Endometrial microvascular endothelial cells (primary cell): ENCODE measurements around the gene STOML3. TPM values are rescaled to one million over a fixed set of nuclear protein-coding genes. Genes with fewer than 3 reads are reported as not detected.

Experiments used
- in situ Hi-C: cut with HindIII; loops from 2 replicates; pipeline ENCODE4 v1.10.0; 2017; ENCODE audit warnings: low sequenced_read_pairs, low pct_unique_long_range_greater_than_20kb; ENCODE audit errors: inconsistent ontology term
- total RNA-seq: library from RNA; depleted of rRNA; stranded (reverse); fragments of >200 nt; gene quantifications from one replicate; pipeline ENCODE4 v1.2.3, GENCODE V29; 2015; ENCODE audit errors: inconsistent ontology term

Gene STOML3, protein sequence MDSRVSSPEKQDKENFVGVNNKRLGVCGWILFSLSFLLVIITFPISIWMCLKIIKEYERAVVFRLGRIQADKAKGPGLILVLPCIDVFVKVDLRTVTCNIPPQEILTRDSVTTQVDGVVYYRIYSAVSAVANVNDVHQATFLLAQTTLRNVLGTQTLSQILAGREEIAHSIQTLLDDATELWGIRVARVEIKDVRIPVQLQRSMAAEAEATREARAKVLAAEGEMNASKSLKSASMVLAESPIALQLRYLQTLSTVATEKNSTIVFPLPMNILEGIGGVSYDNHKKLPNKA
- total RNA-seq = not detected

DNA sequence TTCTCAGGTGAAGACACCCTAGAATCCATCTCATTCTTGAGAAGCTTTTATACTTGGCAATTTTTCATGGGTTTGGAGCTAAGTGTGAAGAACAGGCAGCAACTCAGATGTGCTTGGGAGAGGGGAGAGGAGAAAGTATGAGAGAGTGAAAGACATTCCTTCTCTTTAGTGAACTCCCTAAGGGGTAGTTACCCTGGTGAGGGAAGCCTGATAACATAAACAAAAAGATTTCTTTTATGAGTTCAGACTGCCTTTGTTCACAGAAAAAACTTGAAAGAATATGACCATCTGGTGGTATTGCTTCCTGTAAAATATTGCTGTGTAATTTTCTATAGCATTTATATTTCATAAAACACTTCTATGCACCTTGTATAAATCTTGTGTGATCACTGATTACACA is at the start of gene STOML3:
Gene STOML3 (minus strand): TSS at position 139 of the 400 bp plus-strand sequence. CDS start 110 bp downstream, at position 29.
- in situ Hi-C loops = no loop called here

DNA sequence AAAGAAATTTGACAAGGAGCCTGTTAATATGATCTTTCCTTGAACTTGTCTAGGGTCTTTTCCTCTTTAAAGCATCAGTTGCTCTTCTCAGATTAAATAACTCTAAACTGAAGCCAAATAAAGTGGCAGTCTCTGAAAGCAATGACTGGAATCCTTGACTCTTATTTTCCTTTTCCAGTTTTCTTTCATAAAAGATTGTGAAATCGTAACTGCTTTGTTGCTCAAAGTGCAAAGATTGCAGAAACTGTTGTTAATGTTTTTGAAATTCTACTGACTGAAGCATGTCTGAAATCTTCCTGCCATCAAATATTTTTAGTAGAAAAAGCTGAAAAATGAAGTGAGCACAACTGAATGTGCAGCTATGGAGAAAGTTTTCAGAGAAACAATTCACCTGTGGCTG is 49.6 kb upstream of the STOML3 start:
- in situ Hi-C loops = no loop called here

DNA sequence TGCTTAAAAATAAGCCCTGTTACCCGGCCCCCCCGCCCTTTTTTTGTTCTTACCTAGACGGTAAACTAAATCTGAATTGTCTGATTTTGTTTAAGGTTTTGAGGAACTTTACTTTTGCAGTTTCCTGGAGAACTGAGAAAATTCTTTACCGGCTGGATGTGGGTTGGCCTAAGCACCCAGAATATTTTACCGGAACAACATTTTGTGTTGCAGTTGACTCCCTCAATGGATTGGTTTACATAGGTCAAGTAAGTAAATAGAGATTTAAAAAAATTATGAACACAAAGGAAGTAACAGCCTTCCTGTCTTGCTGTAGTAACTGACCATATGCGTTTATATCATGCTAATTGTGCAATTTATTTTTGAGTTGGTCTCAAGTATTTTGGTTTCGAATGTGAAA is 48.4 kb upstream of the STOML3 start:
- in situ Hi-C loops = no loop called here

DNA sequence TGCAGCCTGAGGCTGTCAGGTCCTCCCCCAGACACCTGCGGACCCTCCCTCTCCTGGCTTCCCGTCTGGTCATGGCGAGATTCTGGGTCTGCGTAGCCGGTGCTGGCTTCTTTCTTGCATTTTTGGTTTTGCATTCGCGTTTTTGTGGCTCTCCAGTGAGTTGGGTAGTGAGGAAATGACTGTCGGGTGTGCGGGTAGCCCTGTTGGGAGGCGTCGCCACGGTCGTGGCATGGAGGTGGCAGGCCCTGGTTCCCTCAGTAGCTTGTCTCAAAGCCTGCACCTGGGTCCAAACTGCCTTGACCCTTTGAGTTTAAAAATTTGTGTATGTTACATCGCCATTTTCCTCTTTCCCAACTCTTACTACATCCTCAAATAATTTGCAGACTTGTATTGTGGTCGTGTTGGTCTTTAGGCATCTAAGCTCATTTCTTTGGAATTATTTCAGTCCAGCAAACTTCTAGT is 48.0 kb upstream of the STOML3 start:
- in situ Hi-C loops = no loop called here

DNA sequence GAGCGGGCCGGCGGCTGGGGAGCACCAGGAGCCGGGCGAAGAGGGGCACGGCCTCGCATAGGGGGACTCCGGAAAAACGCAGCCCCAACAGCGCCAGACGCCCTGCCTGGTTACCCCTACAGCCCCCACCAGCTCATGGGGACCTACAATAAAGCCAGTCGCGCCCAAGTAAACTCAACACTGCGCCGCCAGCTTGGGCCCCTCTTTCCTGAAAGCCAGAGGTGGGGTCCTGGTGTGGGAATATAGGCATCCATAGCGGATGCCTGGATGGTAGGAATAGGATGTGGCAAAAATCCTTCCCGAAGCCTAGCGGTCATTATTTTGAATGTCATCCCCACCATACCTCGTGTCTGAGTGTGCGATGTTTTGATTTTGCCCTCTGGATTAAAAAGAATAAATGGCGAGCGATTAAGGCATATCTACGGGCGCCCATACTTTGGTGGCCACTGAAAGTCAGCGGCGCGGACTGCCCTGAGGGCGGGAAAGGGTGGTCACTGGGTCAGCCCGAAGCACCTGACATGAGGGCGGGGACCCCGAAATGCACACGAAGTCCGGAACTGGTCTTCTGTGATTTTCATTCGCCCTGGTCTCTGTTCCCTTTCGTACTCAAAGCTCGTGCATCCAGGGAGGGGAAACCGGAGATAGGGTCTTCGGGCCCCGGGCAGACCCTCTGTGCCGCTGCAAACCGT is 47.4 kb upstream of the STOML3 start, which contains the start of the genes NHLRC3 and PROSER1:
Gene NHLRC3 (plus strand): TSS at position 577 of the 689 bp plus-strand sequence. CDS start 184 bp downstream, outside the sequence.
Gene PROSER1 (minus strand): TSS at position 210 of the 689 bp plus-strand sequence. CDS start 847 bp downstream, outside the sequence.
- in situ Hi-C loops = no loop called here

DNA sequence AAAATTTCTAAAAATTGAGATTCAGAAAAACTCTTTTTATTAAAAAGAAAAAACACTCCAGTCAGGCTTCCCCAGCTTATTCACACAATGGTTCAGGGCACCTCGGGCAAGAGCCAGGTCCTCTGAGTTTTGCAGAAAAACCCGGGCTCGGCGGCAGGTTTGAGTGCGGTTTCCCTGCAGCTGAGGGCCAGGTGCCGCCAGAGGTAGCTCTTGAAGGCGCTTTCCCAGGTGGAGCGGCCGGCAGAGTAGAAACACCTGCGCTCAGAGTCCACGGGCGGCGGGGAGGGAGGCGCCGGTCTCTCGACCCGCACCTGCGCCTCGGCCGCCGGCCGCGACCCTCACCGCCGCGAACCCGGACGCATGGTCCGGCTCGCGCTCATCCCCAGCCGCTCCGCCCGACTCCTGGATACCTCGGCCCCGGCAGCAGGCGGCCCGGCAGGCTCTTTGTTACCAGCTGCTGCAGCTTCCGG is 46.8 kb upstream of the STOML3 start:
- in situ Hi-C loops = no loop called here

DNA sequence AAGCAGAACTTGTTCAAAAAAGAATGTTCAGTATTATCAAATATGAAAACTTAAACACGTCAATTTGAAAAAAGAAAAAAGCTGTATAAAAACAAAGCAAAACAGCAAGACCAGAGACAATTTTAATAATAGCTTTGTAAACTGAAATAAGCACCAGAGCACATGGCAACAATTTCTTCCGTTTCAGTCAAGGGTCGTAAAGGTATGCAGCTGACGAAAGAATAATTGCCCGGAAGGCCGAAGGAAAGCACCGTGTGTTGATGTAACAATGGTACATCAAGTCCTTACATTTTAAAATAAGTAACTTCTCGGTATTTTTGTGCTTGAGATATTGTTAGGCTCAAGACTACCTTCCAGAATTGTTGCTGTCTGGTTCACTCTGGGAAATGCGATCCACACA is 45.6 kb upstream of the STOML3 start:
- in situ Hi-C loops = no loop called here

DNA sequence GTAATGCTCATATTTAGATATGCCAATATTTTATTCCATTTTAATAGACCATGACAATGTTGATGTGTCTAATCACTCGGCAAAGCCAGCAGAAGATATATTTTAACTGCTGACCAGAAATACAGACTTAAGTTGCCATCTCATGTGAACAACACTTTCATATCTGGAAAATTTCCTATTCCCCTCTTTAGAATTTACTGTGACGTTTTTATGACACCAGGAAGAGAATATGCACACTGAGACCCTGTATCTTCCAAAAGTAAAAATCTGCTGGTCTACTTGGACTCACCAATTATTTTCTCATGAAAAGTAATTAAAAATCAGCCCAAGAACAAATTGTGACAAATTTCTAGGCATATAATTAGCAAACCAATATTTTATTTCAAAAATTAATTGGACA is 45.2 kb upstream of the STOML3 start:
- in situ Hi-C loops = no loop called here

DNA sequence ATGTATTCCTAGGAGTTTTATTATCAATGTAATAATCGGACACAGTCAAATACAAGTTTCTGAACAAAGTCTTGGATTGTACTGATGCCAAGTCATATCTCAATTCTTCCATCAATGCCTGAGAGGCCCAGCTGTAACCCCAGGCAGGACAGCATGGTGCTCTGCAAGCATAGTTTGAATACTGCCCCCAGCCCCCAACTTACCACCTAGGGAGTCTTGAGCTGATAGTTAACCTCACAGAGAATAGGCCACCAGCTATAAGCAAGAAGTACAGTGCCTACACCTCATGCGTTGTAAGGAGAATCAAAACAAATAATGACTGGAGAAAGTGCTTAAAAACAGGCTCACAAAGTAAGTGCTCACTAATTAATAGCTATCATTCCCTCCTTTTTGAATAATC is 44.6 kb upstream of the STOML3 start:
- in situ Hi-C loops = no loop called here

DNA sequence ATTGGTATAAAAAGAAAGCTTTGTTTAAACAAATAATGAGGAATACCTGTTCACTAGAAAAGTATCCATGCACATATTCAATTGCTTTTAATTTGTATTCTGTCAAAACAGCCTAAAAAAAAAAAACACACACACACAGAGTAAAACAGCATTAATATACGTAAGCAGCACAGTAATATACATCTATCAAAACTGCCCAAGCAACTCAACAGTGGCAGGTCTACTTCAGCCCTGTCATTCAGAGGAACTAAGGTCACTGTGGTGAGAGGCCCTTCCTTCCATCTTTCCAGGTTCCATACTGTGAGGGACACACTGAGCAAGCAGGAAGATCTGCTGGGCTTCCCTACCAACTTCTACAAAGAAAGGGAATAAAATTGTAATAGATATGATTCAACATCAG is 43.5 kb upstream of the STOML3 start:
- in situ Hi-C loops = no loop called here

DNA sequence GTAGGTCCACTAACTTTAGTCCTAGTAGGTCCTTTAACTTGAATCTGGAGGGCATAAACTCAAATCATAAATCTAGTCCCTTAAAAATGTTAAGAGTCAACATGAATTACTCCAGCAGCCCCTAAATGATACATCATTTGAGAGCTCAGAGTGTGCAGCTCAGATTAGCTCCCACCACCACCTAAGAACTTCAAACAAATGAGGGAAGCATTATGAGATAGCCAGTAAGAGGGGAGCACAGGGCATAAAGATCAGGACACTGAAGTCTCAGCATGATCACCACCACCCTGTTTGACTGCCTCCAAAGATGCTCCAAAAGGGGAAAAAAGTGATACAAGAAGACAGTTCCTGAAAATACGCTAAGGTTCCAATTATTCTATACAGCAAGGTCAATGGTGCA is 41.5 kb upstream of the STOML3 start:
- in situ Hi-C loops = no loop called here

DNA sequence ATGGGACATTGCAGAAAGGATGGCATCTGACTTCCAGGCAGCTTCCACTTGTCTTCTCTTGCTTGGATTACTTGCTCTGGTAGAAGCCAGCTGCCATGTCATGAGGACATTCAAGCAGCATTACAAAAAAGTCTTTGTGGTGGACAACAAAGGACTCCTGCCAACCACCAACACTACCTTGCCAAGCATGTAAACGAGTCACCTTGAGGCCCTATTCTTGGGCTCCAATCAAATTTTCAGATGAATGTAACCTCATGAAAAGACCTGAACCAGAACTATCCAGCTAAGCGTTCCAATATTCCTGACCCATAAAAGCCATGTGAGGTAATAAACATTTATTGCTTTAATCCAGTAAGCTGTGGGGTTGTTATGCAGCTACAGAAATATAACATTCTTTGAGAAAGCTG is 34.8 kb upstream of the STOML3 start:
- in situ Hi-C loops = no loop called here

DNA sequence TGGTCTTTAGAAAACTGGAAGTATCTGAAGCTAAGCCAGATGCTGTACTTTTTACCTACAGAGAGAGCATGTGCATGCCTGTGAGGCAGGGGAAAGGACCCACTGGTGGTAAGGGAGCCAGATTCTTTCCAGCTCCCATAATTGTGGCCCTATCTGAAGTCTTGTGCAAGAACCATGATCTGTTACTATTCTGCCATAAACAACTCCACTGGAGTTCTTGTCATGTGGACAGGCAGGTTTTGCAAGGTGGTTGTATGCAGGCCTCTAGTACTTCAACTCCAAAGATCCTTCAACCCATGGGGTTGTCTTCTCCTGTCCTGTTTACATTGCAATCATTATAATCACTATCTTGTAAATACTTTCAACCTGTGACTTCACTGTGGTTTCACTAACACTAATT is 33.1 kb upstream of the STOML3 start:
- in situ Hi-C loops = no loop called here

DNA sequence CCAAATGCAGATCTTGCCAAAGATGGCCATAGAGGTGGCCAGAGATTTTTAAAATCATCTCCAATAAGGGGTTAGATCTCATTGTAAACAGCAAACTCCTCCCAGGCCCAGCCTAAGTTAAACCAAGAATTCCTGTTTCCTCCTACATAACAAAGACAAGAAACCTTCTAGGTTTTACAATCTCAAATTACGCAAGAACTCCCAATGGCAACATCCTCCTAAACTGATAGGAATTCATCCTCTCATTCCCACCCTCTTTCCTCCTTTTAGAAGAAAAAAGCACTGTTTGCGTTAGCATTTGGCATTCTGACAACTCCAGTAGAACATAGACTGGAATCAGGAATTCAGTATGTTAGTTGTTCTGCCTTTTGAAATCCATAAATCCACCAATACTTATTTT is 32.7 kb upstream of the STOML3 start:
- in situ Hi-C loops = no loop called here

DNA sequence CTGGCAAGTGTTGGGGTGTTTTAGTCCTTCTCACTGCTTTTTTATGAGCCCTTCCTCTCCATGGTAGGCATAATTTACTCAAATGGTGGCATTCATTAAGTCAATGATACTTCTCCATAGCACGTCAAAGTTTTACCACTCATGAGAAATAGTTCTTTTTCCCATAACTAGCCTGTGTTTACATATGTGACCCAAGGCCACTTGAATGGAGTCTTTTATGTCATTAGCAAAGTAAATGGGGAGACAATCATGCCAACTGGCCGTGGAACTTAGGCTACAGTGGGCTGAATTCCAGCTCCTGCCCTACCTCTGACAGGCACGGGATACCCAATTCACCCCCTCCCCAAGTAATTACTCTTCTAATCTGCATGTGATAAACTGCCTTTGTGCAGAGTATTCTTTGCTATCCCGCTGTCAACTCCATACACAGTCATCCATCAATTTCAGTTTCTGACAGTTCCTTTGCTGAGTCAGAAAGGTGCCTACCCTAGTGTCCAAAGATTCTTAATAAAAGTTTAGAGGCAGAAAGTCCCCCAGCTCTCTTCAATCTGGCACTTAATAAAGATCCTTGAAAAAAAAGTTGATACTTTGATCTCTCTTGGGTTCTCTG is 30.3 kb upstream of the STOML3 start:
- in situ Hi-C loops = no loop called here

DNA sequence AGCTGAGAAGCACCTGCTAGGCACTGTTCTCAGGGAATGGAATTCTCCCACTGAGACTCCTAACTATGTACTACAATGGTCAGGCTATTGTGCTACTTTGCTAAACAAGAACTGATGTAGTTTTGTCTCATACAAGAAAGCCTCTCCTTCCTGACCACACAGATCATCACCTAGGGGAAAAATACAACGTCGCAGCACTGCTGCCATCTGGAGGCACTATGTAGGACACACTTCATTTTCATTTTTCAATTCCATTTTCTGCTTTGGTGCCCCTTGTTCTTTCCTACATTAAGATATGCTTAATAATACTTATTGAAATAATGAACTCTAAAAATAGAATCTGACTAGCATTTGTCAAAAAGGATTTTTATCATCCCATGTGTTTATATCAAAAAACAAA is 26.2 kb upstream of the STOML3 start:
- in situ Hi-C loops = no loop called here

DNA sequence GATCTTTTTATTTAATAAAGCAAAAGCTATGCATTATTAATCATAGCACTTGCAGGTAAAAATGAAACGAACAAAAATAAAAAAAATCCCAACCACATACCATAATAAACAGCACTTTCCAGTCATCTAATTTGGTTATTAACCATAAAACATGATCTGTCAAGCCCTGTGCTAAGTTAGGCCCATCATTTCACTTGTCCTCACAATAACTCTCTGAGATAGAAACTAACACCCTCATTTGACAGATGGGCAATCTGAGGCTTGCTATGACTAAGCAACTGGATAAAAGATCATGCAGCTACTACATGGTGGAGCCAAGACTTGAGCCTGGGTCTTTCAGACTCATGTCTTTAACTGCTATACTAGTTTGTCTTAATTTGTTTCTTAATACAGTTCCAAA is 25.5 kb upstream of the STOML3 start:
- in situ Hi-C loops = no loop called here

DNA sequence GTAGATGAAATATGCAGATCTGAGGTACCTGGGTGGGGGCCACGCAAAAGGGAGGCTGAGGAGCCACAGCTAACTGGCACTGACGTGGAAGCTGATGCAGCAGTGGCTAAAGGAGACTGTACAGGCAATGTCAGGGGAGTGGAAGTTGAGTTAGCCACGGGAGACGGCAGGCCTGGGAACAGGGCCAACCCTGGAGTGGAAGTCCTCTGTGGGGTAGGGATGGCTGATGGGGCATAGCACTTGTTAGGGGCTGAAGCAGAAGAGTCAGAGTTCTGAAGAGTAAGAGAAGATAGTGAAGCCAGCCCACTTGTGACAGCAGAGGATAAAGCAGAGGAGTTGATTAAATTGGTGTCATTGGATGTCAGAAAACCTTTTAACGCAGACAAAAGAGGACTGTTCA is 22.8 kb upstream of the STOML3 start:
- in situ Hi-C loops = no loop called here

DNA sequence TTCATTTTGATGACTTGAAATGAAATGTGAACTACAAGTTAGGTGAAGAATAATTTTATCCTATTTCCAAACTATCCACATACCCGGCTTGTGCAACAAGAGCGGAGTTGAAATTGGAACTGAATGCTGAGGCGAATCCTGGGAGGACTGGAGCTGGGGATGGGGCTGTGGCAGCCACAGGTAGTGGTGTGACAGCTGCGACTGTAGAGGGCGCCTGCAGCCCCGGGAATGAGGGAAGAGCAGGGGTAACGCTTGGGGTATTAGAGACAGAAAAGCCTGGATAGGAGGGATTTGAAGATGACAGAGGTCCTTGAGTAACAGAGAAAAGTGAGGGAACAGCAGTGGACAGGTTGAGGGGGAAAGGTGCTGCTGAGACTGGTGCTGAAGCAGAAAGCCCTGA is 22.0 kb upstream of the STOML3 start:
- in situ Hi-C loops = no loop called here
